GM13977 (cell line): ENCODE measurements around the gene C5orf46.

Experiments
- DNase-seq: peaks from one replicate; pipeline ENCODE4 v3.0.0; 2012; ENCODE audit warnings: low spot score
- in situ Hi-C: fragments of 300-500 bp; cut with MboI; formaldehyde crosslinking; loops from one replicate; pipeline ENCODE4 v1.12.0; 2022; ENCODE audit warnings: low sequenced_read_pairs, low pct_unique_long_range_greater_than_20kb, mixed read lengths, inconsistent platforms; ENCODE audit not compliant: unreplicated experiment
- TF ChIP-seq, protein P1 (sequence below): IDR thresholded peaks from 2 replicates; pipeline ENCODE4 v1.5.1; 2012; ENCODE audit warnings: mild to moderate bottlenecking, control low read depth; ENCODE audit not compliant: insufficient read depth; ENCODE audit errors: extremely low read depth, missing control alignments

Gene C5orf46

DNA sequence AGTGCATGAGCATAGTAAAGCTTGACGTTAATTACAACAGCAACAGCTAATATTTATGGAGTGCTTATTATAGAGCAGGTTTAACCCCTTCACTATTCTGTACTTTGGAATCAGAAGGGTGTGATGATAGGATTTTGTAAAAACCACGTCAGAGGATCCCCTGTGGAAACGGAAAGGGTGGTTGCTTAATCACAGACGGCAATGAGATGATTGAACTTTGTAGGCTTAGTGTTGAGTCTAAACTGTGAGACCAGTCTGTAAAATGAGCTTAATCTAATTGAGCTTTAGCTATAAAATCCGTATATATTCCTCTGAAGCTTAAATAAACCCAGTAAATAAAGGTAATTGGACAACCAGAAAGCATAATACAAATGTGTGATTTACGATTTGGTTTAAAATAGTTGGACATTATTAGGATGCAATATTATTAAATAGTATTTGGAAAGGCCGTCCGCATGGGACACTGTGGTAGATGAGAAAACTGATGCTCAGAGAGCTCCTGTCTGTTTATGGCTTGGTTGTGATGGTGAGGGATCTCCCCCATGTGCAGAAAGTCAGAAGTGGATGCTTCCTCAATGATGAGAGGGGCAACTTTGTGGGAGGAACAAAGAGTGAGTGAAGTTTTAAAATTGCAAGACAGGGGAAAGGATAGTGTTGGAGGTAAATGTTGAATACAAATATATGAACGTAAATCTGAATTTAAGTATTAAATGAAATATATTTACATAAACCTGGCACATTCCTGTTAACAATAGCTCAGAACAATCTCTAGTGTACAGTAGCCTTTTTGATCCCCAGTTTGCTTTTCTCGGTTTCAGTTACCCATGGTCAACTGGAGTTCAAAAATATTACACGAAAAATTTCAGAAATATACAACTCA is 51.2 kb downstream of the C5orf46 start:
- in situ Hi-C loops, result no loop called here
- DNase-seq, result no peak
- TF ChIP-seq, protein P1, sequence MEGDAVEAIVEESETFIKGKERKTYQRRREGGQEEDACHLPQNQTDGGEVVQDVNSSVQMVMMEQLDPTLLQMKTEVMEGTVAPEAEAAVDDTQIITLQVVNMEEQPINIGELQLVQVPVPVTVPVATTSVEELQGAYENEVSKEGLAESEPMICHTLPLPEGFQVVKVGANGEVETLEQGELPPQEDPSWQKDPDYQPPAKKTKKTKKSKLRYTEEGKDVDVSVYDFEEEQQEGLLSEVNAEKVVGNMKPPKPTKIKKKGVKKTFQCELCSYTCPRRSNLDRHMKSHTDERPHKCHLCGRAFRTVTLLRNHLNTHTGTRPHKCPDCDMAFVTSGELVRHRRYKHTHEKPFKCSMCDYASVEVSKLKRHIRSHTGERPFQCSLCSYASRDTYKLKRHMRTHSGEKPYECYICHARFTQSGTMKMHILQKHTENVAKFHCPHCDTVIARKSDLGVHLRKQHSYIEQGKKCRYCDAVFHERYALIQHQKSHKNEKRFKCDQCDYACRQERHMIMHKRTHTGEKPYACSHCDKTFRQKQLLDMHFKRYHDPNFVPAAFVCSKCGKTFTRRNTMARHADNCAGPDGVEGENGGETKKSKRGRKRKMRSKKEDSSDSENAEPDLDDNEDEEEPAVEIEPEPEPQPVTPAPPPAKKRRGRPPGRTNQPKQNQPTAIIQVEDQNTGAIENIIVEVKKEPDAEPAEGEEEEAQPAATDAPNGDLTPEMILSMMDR, result no peak

DNA sequence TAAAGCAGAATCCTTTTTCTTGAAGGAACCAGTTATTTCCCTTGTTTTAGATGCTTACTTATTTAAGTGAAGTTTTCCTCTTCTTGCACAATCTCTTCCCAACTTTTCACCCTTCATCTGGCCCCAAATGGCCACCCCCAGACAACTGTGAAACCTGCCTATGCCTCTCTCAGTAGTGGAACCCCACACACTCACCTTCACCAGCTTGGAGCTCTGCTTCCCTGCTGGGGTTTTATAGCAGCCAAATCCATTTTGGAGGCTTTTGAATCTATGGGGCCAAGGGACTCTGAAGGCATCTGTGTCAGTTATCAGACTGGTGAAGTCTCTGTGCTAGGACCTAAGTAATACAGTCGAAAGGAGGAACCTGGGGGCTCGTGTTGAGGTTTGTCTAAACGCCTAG is 52.0 kb downstream of the C5orf46 start:
- TF ChIP-seq, protein P1, result no peak
- in situ Hi-C loops, result no loop called here
- DNase-seq, result no peak

DNA sequence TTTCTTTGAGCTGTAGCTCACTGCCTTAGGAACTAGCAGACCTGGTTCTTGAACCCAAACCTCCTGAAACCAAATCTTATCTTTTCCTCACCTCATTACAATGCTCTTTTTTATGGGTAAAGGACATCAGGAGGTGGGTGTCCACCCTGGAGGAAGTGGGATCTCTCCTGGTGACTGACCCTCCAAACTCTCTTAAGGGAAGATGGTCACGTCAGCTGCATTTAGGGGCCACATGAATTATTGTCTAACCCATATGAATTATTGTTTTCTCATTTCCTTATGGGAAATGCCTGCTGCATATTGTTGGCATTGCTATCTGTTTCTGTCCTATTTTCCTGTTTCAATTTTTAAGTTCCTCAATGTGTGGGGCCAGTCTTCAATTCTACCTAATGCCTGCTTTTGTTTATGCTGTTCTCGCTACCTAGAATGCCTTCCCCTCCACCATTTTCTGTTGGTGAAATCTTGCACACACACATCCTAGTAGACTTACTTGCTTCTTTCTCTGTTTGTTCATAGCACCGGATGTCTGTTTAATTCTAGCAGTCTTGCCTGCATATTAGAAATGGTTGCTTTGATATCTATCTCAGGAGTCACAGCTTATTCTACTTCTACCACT is 52.9 kb downstream of the C5orf46 start:
- TF ChIP-seq, protein P1, result no peak
- no peak for DNase-seq
- in situ Hi-C loops, result no loop called here

DNA sequence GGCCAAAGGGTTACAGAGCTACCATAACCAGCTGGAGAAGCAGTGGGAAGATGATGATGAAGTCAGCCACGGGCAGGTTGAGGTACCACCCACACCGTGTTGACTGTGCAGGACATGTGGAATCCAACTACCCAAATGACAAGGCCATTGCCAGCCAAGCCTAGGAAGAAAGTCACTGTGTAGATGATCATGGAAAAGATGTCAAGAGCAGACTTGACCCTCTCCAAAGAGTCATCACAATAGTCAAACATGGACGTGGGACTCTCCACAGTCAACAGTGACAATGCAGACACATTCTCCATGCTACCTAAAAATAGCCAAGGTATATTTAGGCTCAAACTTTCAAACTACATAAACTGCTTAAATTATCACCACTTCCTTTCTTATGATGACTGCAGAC is 54.0 kb downstream of the C5orf46 start:
- in situ Hi-C loops, result no loop called here
- no peak for DNase-seq

DNA sequence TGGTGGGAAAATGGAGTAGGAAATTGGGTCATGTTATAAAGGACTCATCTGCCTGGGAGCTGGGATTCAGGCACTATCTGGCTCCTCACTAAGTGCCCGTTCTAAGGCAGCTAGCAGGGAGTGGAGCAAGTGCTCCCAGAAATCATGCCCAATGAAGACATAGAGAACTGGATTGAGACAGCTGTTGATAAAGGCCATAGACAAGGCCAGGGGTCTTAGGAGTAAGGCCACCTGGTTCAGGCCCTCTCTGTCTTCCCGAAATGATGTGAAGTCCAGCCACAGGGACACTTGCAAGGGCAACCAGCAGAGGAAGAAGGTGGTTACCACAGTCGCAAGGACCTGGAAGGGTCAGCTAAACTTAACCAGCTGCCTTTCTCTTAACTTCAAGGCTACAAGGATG is 54.8 kb downstream of the C5orf46 start:
- DNase-seq, result no peak
- in situ Hi-C loops, result no loop called here
- TF ChIP-seq, protein P1, result no peak

More for the DNA sequence above, 54.0 kb downstream of the C5orf46 start:
- TF ChIP-seq, protein P1, result no peak

DNA sequence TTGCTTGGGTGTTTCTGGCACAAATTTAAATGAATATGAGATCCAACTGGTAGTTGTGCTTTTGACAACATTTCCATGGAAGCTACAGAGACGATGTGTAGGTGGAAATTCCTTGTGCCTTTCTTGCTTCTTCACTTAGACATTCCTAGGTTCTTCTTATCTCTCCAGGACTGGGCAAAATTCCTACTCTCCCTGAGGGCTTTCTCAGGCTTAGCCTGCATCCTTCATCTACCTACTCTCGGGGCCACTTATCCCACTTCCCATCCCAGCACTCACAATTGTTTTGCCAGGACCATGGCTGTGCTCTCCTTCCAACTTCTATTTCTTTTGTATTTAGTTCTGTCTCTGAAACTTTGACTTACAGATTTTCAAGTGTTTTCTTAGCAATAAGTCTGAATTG is 57.1 kb downstream of the C5orf46 start:
- TF ChIP-seq, protein P1, result no peak
- no peak for DNase-seq
- in situ Hi-C loops, result no loop called here
